Cardiac fibroblast (primary cell): ENCODE measurements around the gene RTKN.
A peak's percentile ranks its signal among the peaks of the same experiment; 100 is the strongest.

Experiments used
- DNase-seq, 2 donors: peaks; one replicate each; pipeline versions ENCODE4 v3.0.0 to v3.0.0-alpha.2; 2010; ENCODE audit warnings: low read depth in 2 of 2
- H3K4me3 ChIP-seq, 2 donors: replicated peaks in 1 of 2; 1 replicate in 1 of 2; 2 replicates in 1 of 2; pipeline ENCODE4 v1.5.1; 2011; ENCODE audit warnings: low read depth in 2 of 2, low read length in 2 of 2, mild to moderate bottlenecking in 2 of 2, moderate library complexity in 1 of 2
- CTCF ChIP-seq: IDR thresholded peaks from one replicate; pipeline ENCODE4 v1.5.1; 2011; ENCODE audit warnings: low read depth, mild to moderate bottlenecking, low read length, inconsistent platforms

RTKN gene

GRCh38 chr2:74481961-74482800, 40.4 kb upstream of the RTKN start:
- peak; percentile 19 for DNase-seq
- peak overlapping the region; percentile 65 to 91 for H3K4me3 ChIP-seq
- no peak for TF ChIP-seq CTCF

GRCh38 chr2:74481431-74481830, 39.7 kb upstream of the RTKN start:
- peak overlapping the region; percentile 65 to 91 for H3K4me3 ChIP-seq
- TF ChIP-seq CTCF = no peak
- DNase-seq = no peak

- peak; percentile 11 to 23 for DNase-seq
- peak; percentile 23 for TF ChIP-seq CTCF
- no peak overlapping the region for H3K4me3 ChIP-seq
These were observed 33.2 kb upstream of the RTKN start for GRCh38 chr2:74474899-74475298.

- no peak for DNase-seq
- H3K4me3 ChIP-seq = no peak overlapping the region
- TF ChIP-seq CTCF = no peak
These were observed 32.7 kb upstream of the RTKN start for GRCh38 chr2:74474481-74474880.

- no peak for TF ChIP-seq CTCF
- peak overlapping the region; percentile 67 to 81 for H3K4me3 ChIP-seq
- peak in 1 of 2 donors; percentile 26 for DNase-seq
These were observed 31.2 kb upstream of the RTKN start for GRCh38 chr2:74472945-74473258.

GRCh38 chr2:74472086-74472944, 30.6 kb upstream of the RTKN start, which contains the start of gene MRPL53:
TSS of gene MRPL53 (minus strand) at chr2:74472680. CDS start at chr2:74472660, 20 bp downstream.
- peak; percentile 95 to 96 for DNase-seq
- no peak for TF ChIP-seq CTCF
- peak within 1 kb of the TSS; percentile 67 to 81 for H3K4me3 ChIP-seq
